Activated T-cell treated with anti-CD3 and anti-CD28 coated beads, Interleukin-2, amount 50 U/mL, for 24 hours (primary cell): Measurements from ENCODE around the gene PRMT3.
"Not testable (repeated sequence)": the region's sequence is repeated elsewhere in the genome, so short reads cannot be mapped to it uniquely, and the experiment has no call there.

Source experiments
- DNase-seq: peaks from one replicate; pipeline ENCODE4 v3.0.0-alpha.2; 2020
- H3K27ac Mint-ChIP-seq: 2 replicates; pipeline ENCODE4 v1.8.0; 2020; ENCODE audit warnings: mild to moderate bottlenecking, mixed read lengths
- H3K27me3 Mint-ChIP-seq: 2 replicates; pipeline ENCODE4 v1.8.0; 2020; ENCODE audit warnings: mixed read lengths
- H3K36me3 Mint-ChIP-seq: 2 replicates; pipeline ENCODE4 v1.8.0; 2020; ENCODE audit warnings: low read depth, mixed read lengths
- H3K4me1 Mint-ChIP-seq: 2 replicates; pipeline ENCODE4 v1.8.0; 2020; ENCODE audit warnings: low read depth, mixed read lengths
- H3K4me3 Mint-ChIP-seq: 2 replicates; pipeline ENCODE4 v1.8.0; 2020; ENCODE audit warnings: mild to moderate bottlenecking, moderate library complexity, mixed read lengths
- H3K9me3 Mint-ChIP-seq: 2 replicates; pipeline ENCODE4 v1.8.0; 2020; ENCODE audit warnings: mixed read lengths

PRMT3 gene

GRCh38 chr11:20458905-20459632, 71.6 kb downstream of the PRMT3 start:
- Mint-ChIP-seq H3K4me3 (no peak overlapping the region), H3K27me3 (no peaks in the 10 kb centered on the region), H3K4me1 (no peaks in the 10 kb centered on the region), H3K9me3 (no peaks in the 10 kb centered on the region), H3K36me3 (peaks cover 88% of the 10 kb centered on the region), H3K27ac (no peak overlapping the region)
- DNase-seq: no peak

- DNase-seq: no peak
- Mint-ChIP-seq H3K27me3 (no peaks in the 10 kb centered on the region), H3K4me3 (no peak overlapping the region), H3K9me3 (no peaks in the 10 kb centered on the region), H3K4me1 (peaks cover 2% of the 10 kb centered on the region), H3K36me3 (peaks cover 87% of the 10 kb centered on the region), H3K27ac (no peak overlapping the region)
Measured at GRCh38 chr11:20459865-20460264, 72.3 kb downstream of the PRMT3 start.

- DNase-seq: no peak
- Mint-ChIP-seq H3K27me3 (no peaks in the 10 kb centered on the region), H3K27ac (no peak overlapping the region), H3K4me3 (no peak overlapping the region), H3K4me1 (peaks cover 2% of the 10 kb centered on the region), H3K9me3 (no peaks in the 10 kb centered on the region), H3K36me3 (peaks cover 87% of the 10 kb centered on the region)
Measured at GRCh38 chr11:20464518-20464917, 77.0 kb downstream of the PRMT3 start.

GRCh38 chr11:20467487-20468185, 80.1 kb downstream of the PRMT3 start:
- Mint-ChIP-seq H3K9me3 (peaks cover 4% of the 10 kb centered on the region), H3K27ac (no peak overlapping the region), H3K27me3 (no peaks in the 10 kb centered on the region), H3K36me3 (peaks cover 92% of the 10 kb centered on the region), H3K4me3 (no peak overlapping the region), H3K4me1 (peaks cover 11% of the 10 kb centered on the region)
- DNase-seq: no peak

GRCh38 chr11:20470348-20470747, 82.8 kb downstream of the PRMT3 start:
- Mint-ChIP-seq H3K27ac (no peak overlapping the region), H3K4me1 (peaks cover 12% of the 10 kb centered on the region), H3K4me3 (no peak overlapping the region), H3K9me3 (peaks cover 4% of the 10 kb centered on the region), H3K36me3 (peaks cover 92% of the 10 kb centered on the region), H3K27me3 (no peaks in the 10 kb centered on the region)
- no peak for DNase-seq

- not testable (repeated sequence) for H3K27ac Mint-ChIP-seq
- H3K4me1 Mint-ChIP-seq: peaks cover 16% of the 10 kb centered on the region
Measured at GRCh38 chr11:20471929-20472328, 84.4 kb downstream of the PRMT3 start.

GRCh38 chr11:20474176-20474881, 86.8 kb downstream of the PRMT3 start:
- Mint-ChIP-seq H3K4me3 (no peak overlapping the region), H3K27ac (no peak overlapping the region)

More at GRCh38 chr11:20471929-20472328, 84.4 kb downstream of the PRMT3 start:
- H3K36me3 Mint-ChIP-seq: peaks cover 92% of the 10 kb centered on the region
- H3K4me3 Mint-ChIP-seq, H3K9me3 Mint-ChIP-seq, DNase-seq, H3K27me3 Mint-ChIP-seq: not testable (repeated sequence)

GRCh38 chr11:20474882-20475517, 87.5 kb downstream of the PRMT3 start:
- Mint-ChIP-seq H3K27ac (no peak overlapping the region), H3K9me3 (peaks cover 4% of the 10 kb centered on the region), H3K27me3 (no peaks in the 10 kb centered on the region), H3K36me3 (peaks cover 91% of the 10 kb centered on the region), H3K4me1 (peaks cover 27% of the 10 kb centered on the region), H3K4me3 (no peak overlapping the region)
- DNase-seq: no peak

More at GRCh38 chr11:20474176-20474881, 86.8 kb downstream of the PRMT3 start:
- no peak for DNase-seq
- Mint-ChIP-seq H3K36me3 (peaks cover 91% of the 10 kb centered on the region), H3K4me1 (peaks cover 27% of the 10 kb centered on the region), H3K9me3 (peaks cover 4% of the 10 kb centered on the region), H3K27me3 (no peaks in the 10 kb centered on the region)

- Mint-ChIP-seq H3K9me3 (no peaks in the 10 kb centered on the region), H3K27ac (no peak overlapping the region), H3K27me3 (no peaks in the 10 kb centered on the region), H3K4me3 (no peak overlapping the region), H3K36me3 (peaks cover 90% of the 10 kb centered on the region), H3K4me1 (peaks cover 19% of the 10 kb centered on the region)
- DNase-seq: no peak
Measured at GRCh38 chr11:20477418-20478090, 90.0 kb downstream of the PRMT3 start.

GRCh38 chr11:20479513-20479912, 92.0 kb downstream of the PRMT3 start:
- Mint-ChIP-seq H3K4me3 (no peak overlapping the region), H3K4me1 (peaks cover 15% of the 10 kb centered on the region), H3K27ac (no peak overlapping the region), H3K27me3 (no peaks in the 10 kb centered on the region), H3K9me3 (peaks cover 2% of the 10 kb centered on the region), H3K36me3 (peaks cover 91% of the 10 kb centered on the region)
- no peak for DNase-seq

GRCh38 chr11:20483931-20484330, 96.4 kb downstream of the PRMT3 start:
- Mint-ChIP-seq H3K36me3 (peaks cover 96% of the 10 kb centered on the region), H3K27ac (no peak overlapping the region), H3K4me3 (no peak overlapping the region), H3K27me3 (no peaks in the 10 kb centered on the region), H3K9me3 (peaks cover 2% of the 10 kb centered on the region), H3K4me1 (no peaks in the 10 kb centered on the region)
- DNase-seq: no peak

GRCh38 chr11:20484416-20484815, 96.9 kb downstream of the PRMT3 start:
- not testable (repeated sequence) for H3K27ac Mint-ChIP-seq, DNase-seq, H3K9me3 Mint-ChIP-seq, H3K4me3 Mint-ChIP-seq, H3K4me1 Mint-ChIP-seq, H3K27me3 Mint-ChIP-seq
- peaks cover 96% of the 10 kb centered on the region for H3K36me3 Mint-ChIP-seq

GRCh38 chr11:20488352-20488751, 100.8 kb downstream of the PRMT3 start:
- no peak for DNase-seq
- Mint-ChIP-seq H3K36me3 (peaks cover 87% of the 10 kb centered on the region), H3K27ac (no peak overlapping the region), H3K4me1 (no peaks in the 10 kb centered on the region), H3K4me3 (no peak overlapping the region), H3K9me3 (no peaks in the 10 kb centered on the region), H3K27me3 (no peaks in the 10 kb centered on the region)

GRCh38 chr11:20489948-20490347, 102.4 kb downstream of the PRMT3 start:
- H3K27ac Mint-ChIP-seq: no peak overlapping the region
- peaks cover 83% of the 10 kb centered on the region for H3K36me3 Mint-ChIP-seq
- H3K4me1 Mint-ChIP-seq: no peaks in the 10 kb centered on the region
- DNase-seq: no peak
- no peaks in the 10 kb centered on the region for H3K9me3 Mint-ChIP-seq
- H3K4me3 Mint-ChIP-seq: no peak overlapping the region
- H3K27me3 Mint-ChIP-seq: no peaks in the 10 kb centered on the region
